Measurements from ENCODE around the gene SSUH2.
"Not testable (repeated sequence)": the region's sequence is repeated elsewhere in the genome, so short reads cannot be mapped to it uniquely, and the experiment has no call there.

The SSUH2 gene

DNA sequence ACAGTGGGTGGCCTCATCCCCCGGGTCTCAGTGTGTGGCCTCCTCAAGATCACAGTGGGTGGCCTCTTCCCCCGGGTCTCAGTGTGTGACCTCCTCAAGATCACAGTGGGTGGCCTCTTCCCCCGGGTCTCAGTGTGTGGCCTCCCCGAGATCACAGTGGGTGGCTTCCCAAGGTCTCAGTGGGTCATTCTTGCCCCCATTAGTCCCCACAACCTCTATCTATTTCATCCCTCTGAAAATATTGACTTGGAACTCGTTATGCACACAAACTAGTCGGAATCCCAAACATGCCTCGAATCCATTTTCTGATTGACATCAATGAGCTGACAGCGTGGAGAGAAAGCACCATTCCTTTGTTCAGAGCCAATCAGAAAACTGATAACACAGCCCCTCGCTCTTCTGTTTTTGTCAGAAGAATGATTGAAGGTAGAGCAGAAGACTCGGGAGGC is 10.8 kb upstream of the SSUH2 start:
- no peak overlapping the region for H3K4me3 ChIP-seq (ENCODE audit: low read depth, low read length)
- no peak for DNase-seq (ENCODE audit: low read depth)
- in situ Hi-C loops (cut with HindIII; ENCODE audit: low sequenced_read_pairs) = no loop called here
- TF ChIP-seq, protein P1, sequence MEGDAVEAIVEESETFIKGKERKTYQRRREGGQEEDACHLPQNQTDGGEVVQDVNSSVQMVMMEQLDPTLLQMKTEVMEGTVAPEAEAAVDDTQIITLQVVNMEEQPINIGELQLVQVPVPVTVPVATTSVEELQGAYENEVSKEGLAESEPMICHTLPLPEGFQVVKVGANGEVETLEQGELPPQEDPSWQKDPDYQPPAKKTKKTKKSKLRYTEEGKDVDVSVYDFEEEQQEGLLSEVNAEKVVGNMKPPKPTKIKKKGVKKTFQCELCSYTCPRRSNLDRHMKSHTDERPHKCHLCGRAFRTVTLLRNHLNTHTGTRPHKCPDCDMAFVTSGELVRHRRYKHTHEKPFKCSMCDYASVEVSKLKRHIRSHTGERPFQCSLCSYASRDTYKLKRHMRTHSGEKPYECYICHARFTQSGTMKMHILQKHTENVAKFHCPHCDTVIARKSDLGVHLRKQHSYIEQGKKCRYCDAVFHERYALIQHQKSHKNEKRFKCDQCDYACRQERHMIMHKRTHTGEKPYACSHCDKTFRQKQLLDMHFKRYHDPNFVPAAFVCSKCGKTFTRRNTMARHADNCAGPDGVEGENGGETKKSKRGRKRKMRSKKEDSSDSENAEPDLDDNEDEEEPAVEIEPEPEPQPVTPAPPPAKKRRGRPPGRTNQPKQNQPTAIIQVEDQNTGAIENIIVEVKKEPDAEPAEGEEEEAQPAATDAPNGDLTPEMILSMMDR (IDR thresholded peaks at IDR 0.05; ENCODE audit: low read depth, low read length, missing control alignments) = no peak

DNA sequence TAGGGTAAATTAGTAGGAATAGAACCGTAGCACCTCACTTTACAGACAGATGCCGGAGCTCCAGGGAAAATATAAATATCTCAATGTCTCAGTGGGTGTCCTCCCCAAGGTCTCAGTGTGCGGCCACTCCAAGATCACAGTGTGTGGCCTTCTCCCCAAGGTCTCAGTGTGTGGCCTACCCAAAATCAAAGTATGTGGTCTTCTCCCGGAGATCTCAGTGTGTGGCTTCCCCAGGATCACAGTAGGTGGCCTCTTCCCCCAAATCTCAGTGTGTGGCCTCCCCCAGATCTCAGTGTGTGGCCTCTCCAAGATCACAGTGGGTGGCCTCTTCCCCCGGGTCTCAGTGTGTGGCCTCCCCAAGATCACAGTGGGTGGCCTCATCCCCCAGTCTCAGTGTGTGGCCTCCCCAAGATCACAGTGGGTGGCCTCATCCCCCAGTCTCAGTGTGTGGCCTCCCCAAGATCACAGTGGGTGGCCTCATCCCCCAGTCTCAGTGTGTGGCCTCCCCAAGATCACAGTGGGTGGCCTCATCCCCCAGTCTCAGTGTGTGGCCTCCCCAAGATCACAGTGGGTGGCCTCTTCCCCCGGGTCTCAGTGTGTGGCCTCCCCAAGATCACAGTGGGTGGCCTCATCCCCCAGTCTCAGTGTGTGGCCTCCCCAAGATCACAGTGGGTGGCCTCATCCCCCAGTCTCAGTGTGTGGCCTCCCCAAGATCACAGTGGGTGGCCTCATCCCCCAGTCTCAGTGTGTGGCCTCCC is 10.2 kb upstream of the SSUH2 start:
- DNase-seq (ENCODE audit: low read depth); H3K4me3 ChIP-seq (ENCODE audit: low read depth, low read length); in situ Hi-C loops (cut with HindIII; ENCODE audit: low sequenced_read_pairs): not testable (repeated sequence)

DNA sequence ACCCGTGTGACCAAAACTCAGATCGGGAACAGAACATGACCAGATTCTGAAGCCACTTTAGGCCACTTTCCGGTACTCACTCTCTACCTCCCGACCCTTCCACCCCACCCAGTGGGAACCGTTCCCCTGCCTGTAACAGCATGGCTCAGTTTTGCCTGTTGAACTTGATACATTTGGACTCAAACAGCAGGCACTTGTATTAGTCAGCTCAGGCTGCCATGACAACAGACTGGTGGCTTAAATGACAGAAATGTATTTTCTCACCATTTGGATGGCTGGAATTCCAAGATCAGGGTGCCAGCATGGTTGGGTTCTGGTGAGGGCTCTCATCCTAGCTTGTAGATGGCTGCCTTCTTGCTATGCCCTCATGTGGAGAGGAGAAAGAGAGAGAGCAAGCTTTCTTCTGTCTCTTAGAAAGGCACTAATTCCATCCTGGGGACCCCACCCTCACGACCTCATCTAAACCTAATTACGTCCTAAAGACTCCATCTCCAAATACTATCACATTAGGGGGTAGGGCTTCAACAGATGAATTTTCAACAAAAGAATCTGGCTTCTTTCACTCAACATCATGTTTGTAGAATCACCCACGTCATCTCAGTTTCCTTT is 9.3 kb upstream of the SSUH2 start:
- in situ Hi-C loops (cut with HindIII; ENCODE audit: low sequenced_read_pairs) = no loop called here
- TF ChIP-seq, protein P1 (IDR thresholded peaks at IDR 0.05; ENCODE audit: low read depth, low read length, missing control alignments) = no peak
- no peak for DNase-seq (ENCODE audit: low read depth)
- H3K4me3 ChIP-seq (ENCODE audit: low read depth, low read length) = no peak overlapping the region

DNA sequence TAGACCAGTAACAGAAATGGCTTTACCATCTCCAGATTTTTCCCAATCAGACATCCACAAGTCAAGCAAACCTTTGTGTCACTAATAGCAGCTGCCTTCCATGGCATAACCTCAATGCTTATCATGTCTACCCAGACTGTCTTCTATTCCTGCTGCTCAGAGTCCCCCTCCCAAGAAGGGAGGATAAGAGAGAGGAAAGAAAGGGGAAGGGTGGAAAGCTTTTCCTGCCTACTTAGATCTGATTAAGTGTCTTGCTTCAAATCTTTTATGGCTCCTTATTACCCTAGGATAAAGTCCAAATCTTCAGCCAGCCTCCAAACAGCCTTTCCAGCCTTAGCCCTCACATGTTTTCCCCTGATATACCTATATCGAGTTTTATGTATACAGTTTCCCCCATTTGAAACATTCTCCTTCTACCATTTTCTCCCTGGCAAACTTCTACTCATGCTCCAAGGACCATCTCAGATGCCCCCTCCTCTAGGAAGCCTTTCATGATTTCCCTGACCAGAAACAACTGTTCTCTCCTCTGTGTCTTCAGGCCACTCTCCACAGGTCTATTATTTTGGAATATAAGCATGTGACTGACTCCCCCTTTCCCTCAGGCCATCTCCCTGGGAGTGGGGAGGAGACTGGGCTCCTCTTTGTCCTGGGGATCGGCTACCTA is 7.9 kb upstream of the SSUH2 start:
- no peak overlapping the region for H3K4me3 ChIP-seq (ENCODE audit: low read depth, low read length)
- no peak for DNase-seq (ENCODE audit: low read depth)
- TF ChIP-seq, protein P1 (IDR thresholded peaks at IDR 0.05; ENCODE audit: low read depth, low read length, missing control alignments) = no peak
- in situ Hi-C loops (cut with HindIII; ENCODE audit: low sequenced_read_pairs) = no loop called here

DNA sequence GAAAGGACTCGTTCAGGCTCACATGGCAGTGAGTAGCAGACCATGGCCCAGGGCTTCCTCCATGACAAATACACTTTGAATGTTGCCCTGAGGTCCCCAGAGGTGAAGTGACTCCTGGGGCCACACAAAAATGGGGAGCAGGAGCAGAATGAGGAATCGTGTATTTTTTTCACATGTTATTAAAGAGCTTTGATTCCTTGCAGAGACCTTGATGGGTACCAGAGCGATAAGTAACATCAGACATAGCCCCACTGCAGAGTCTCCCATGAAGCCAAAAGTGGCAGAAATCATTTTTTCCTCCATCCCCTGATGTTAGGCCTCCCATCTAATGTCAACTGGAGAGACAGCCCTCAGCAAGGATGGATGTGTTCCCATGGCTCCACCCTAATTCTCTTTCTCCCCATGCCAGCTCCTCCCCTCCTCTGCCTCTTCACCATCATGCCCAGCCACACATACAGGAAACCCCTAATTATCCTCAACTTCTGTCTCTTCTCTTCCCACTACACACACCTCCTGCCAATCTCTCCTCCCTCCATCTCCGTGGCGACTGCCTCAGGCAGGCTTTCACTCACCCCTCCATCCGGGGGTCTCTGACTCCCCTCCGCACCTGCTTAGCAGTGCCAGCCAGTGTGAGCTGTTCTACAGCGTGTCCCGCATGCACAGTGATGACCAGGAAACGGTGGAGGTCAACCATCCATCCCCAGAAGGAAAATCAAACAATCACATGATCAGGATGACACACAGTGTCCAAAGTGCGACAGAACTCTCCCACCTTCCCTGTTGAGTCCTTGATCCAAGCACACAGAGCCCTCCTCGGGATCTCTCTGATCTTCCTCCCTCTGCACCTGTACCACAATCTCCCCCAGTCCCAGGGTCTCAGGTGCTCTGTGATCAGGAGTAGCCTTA is 7.1 kb upstream of the SSUH2 start:
- TF ChIP-seq, protein P1 (IDR thresholded peaks at IDR 0.05; ENCODE audit: low read depth, low read length, missing control alignments) = no peak
- H3K4me3 ChIP-seq (ENCODE audit: low read depth, low read length) = no peak overlapping the region
- in situ Hi-C loops (cut with HindIII; ENCODE audit: low sequenced_read_pairs) = no loop called here
- no peak for DNase-seq (ENCODE audit: low read depth)

DNA sequence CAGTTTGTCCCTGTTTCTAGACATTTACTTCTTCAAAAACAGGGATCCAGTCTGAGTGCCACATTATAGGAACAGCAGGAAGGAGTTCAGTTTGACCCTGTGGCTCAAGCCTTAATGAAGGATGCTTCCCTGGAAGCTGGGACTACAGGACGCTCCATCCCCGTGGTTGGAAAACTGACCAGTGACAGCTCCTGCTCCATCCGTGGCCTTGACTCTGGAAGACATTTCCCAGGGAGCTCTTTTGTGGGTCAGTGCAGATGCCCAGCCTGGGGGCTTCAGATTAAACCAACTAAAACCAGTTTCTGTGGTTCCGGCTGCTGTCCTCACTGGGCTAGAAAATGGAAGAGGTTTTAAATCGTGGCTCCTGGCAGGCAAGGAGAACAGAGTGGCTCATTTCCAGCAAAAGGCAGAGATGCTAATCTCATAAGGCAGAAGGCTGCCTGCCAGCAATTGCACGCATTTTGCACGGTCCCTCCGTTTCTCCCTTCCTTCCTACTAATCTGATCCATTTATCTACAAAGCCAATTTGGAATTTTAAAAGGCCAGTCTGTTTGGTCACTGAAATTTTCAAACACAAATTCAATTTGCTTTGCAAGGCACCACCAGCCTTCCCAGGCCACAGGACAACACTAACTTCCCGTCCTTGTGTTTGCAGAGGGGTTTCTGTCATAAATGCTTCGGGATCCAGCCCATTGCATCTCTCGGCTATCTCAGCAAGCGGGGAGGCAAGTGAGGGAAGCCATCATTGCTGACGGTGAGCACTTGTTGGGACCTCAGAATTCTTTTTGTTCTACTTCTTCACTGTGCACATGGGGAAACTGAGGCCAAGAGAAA is 6.2 kb upstream of the SSUH2 start:
- TF ChIP-seq, protein P1 (IDR thresholded peaks at IDR 0.05; ENCODE audit: low read depth, low read length, missing control alignments) = no peak
- no peak overlapping the region for H3K4me3 ChIP-seq (ENCODE audit: low read depth, low read length)
- in situ Hi-C loops (cut with HindIII; ENCODE audit: low sequenced_read_pairs) = no loop called here
- DNase-seq (ENCODE audit: low read depth) = peak; percentile 28

Data from astrocyte of the cerebellum (primary cell).